ENCODE results near the gene KIAA0232. TPM values are rescaled to one million over a fixed set of nuclear protein-coding genes. Genes with fewer than 3 reads are reported as not detected.

Gene KIAA0232
- total and polyA plus RNA-seq, 12 donors: 7.3 to 45.2 (median 27.4) TPM

DNA sequence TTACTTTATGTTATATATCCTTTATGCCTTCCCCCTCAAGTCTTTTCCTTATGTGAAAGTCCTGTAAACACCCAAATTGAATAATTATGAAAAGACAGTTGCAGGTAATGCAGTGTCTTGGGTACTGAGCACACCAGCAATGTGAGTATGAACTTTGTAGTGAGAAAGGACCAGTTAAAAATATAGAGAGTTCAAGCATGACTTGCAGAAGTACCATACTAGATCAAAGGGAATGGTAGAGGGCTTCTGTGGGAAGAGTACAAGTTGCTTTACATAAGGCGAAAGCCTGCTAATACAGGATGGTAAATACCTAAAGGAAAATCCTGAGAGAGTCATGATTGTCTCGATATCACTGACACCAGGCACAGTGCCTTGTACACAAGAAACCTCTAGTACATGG is 25.7 kb downstream of the KIAA0232 start:
- Histone ChIP-seq H3K9me3 (replicated peaks in 1 of 3) (no peaks in the 10 kb centered on the region), H3K4me1 (replicated peaks in 1 of 2) (peaks cover 16 to 41% of the 10 kb centered on the region in 2 donors), H3K27me3 (no peaks in the 10 kb centered on the region), H3K36me3 (replicated peaks in 1 of 2) (no peaks in the 10 kb centered on the region), H3K27ac (peak overlapping the region in 3 of 5 donors; percentile 10 to 68 (median 53)), H3K4me3 (no peak overlapping the region)
- intact Hi-C loops (cut with DNase I): no loop called here
- 88 to 93% (median 91%) methylated on average over 2 of the region's 2 CpGs for WGBS, 4 donors
- no peak for DNase-seq
- no peak for TF ChIP-seq POLR2A (IDR thresholded peaks at IDR 0.05)
- TF ChIP-seq, protein P1, sequence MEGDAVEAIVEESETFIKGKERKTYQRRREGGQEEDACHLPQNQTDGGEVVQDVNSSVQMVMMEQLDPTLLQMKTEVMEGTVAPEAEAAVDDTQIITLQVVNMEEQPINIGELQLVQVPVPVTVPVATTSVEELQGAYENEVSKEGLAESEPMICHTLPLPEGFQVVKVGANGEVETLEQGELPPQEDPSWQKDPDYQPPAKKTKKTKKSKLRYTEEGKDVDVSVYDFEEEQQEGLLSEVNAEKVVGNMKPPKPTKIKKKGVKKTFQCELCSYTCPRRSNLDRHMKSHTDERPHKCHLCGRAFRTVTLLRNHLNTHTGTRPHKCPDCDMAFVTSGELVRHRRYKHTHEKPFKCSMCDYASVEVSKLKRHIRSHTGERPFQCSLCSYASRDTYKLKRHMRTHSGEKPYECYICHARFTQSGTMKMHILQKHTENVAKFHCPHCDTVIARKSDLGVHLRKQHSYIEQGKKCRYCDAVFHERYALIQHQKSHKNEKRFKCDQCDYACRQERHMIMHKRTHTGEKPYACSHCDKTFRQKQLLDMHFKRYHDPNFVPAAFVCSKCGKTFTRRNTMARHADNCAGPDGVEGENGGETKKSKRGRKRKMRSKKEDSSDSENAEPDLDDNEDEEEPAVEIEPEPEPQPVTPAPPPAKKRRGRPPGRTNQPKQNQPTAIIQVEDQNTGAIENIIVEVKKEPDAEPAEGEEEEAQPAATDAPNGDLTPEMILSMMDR (IDR thresholded peaks at IDR 0.05): no peak

DNA sequence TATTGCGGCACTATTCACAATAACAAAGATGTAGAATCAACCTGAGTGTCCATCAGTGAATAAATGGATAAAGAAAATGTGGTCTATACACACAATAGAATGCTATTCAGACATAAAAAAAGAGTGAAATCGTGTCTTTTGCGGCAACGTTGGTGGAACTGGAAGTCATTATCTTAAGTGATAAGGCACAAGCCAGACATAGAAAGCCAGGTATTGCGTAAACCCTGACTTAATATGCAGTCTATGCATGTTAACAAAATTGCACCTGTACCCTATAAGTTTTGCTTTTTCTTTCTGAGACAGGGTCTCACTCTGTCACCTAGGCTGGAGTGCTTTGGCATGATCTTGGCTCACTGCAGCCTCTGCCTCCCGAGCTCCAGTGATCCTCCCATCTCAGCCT is 28.6 kb downstream of the KIAA0232 start:
- Histone ChIP-seq H3K36me3 (replicated peaks in 1 of 2) (no peaks in the 10 kb centered on the region), H3K4me1 (replicated peaks in 1 of 2) (peaks cover 16 to 50% of the 10 kb centered on the region in 2 donors), H3K27ac (no peak overlapping the region), H3K27me3 (no peaks in the 10 kb centered on the region), H3K9me3 (replicated peaks in 1 of 3) (no peaks in the 10 kb centered on the region), H3K4me3 (no peak overlapping the region)
- 78 to 86% (median 81%) methylated on average over 6 of the region's 6 CpGs for WGBS, 4 donors
- TF ChIP-seq, protein P1 (IDR thresholded peaks at IDR 0.05): no peak
- TF ChIP-seq POLR2A (IDR thresholded peaks at IDR 0.05): no peak
- DNase-seq: no peak
- intact Hi-C loops (cut with DNase I): no loop called here

- no peak for DNase-seq
- intact Hi-C loops (cut with DNase I): no loop called here
- no peaks in the 10 kb centered on the region for H3K27me3 ChIP-seq
- no peak overlapping the region for H3K4me3 ChIP-seq
- H3K4me1 ChIP-seq (replicated peaks in 1 of 2): peaks cover 5 to 34% of the 10 kb centered on the region in 2 donors
- TF ChIP-seq, protein P1 (IDR thresholded peaks at IDR 0.05): no peak
- no peak for TF ChIP-seq POLR2A (IDR thresholded peaks at IDR 0.05)
- H3K9me3 ChIP-seq (replicated peaks in 1 of 3): no peaks in the 10 kb centered on the region
- no peak overlapping the region for H3K27ac ChIP-seq
- no peaks in the 10 kb centered on the region for H3K36me3 ChIP-seq (replicated peaks in 1 of 2)
These were observed 30.2 kb downstream of the KIAA0232 start for GRCh38 chr4:6812766-6813165.

DNA sequence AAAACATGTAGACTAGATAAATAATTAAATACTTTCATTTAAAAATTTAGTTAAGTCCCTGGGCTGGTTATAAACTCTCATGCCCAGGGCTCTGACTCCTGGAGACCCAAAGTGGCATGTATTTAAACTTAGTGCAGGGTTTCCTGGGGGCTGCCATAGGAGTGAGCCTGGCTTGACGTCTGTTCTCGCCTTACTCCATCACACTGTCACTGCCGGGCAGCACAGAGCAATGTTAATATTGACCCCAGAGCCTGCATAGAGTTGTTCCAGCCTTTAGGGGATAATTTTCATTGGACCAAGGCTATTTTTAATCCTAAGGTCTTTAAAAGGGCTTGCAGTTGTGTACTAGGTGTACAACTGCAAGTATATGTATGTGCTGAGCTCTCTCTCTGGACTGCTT is 31.2 kb downstream of the KIAA0232 start:
- Histone ChIP-seq H3K27me3 (no peaks in the 10 kb centered on the region), H3K36me3 (replicated peaks in 1 of 2) (no peaks in the 10 kb centered on the region), H3K9me3 (replicated peaks in 1 of 3) (no peaks in the 10 kb centered on the region), H3K4me1 (replicated peaks in 1 of 2) (peaks cover 0 to 24% of the 10 kb centered on the region in 2 donors), H3K27ac (no peak overlapping the region), H3K4me3 (no peak overlapping the region)
- WGBS, 4 donors: 91 to 93% (median 92%) methylated on average over 3 of the region's 3 CpGs
- intact Hi-C loops (cut with DNase I): no loop called here
- DNase-seq: no peak
- TF ChIP-seq, protein P1 (IDR thresholded peaks at IDR 0.05): no peak
